ENCODE results near the gene RUNDC1. TPM values are rescaled to one million over a fixed set of nuclear protein-coding genes. Genes with fewer than 3 reads are reported as not detected.
A peak's percentile ranks its signal among the peaks of the same experiment; 100 is the strongest.

Gene RUNDC1
- total RNA-seq, 2 donors from 2014 or later = 26.7 to 28.5 TPM

- under 1% methylated on average over 67 of the region's 67 CpGs for WGBS
- H3K4me3 ChIP-seq = peak overlapping the region; percentile 72 to 93
- intact Hi-C loops (cut with DNase I) = loop anchor here (2.0 kb wide), 1 partner anchor 18 kb away; the partner anchor contains the start of gene RPL27
- H3K27ac ChIP-seq = peak overlapping the region; percentile 88 to 95
- DNase-seq (ENCODE audit: low spot score) = peak; percentile 50
- peaks cover 5% of the 10 kb centered on the region for H3K4me1 ChIP-seq (replicated peaks)
- TF ChIP-seq CTCF (IDR thresholded peaks at IDR 0.05) = peak in 2 of 4 experiments; percentile 37 to 42
- TF ChIP-seq POLR2AphosphoS5 (IDR thresholded peaks at IDR 0.05) = peak; percentile 22
- TF ChIP-seq POLR2A (IDR thresholded peaks at IDR 0.05) = peak; percentile 18
- no peaks in the 10 kb centered on the region for H3K27me3 ChIP-seq (replicated peaks; ENCODE audit: insufficient read depth)
- H3K36me3 ChIP-seq = no peaks in the 10 kb centered on the region
- H3K9me3 ChIP-seq = no peaks in the 10 kb centered on the region
Measured at GRCh38 chr17:42980766-42981397, 517 bp downstream of the RUNDC1 start.

- intact Hi-C loops (cut with DNase I) = no loop called here
- TF ChIP-seq POLR2AphosphoS5 (IDR thresholded peaks at IDR 0.05) = peak; percentile 85
- no peak for TF ChIP-seq POLR2A (IDR thresholded peaks at IDR 0.05)
- TF ChIP-seq CTCF (IDR thresholded peaks at IDR 0.05) = no peak
- H3K9me3 ChIP-seq = no peaks in the 10 kb centered on the region
- H3K36me3 ChIP-seq = no peaks in the 10 kb centered on the region
- no peak overlapping the region for H3K4me3 ChIP-seq
- H3K27me3 ChIP-seq (replicated peaks; ENCODE audit: insufficient read depth) = no peaks in the 10 kb centered on the region
- H3K4me1 ChIP-seq (replicated peaks) = peaks cover 7% of the 10 kb centered on the region
- peak; percentile 53 for DNase-seq (ENCODE audit: low spot score)
- peak overlapping the region; percentile 88 to 95 for H3K27ac ChIP-seq
Measured at GRCh38 chr17:42982266-42982665, 1.9 kb downstream of the RUNDC1 start.

- intact Hi-C loops (cut with DNase I) = no loop called here
- no peak overlapping the region for H3K4me3 ChIP-seq
- no peaks in the 10 kb centered on the region for H3K27me3 ChIP-seq (replicated peaks; ENCODE audit: insufficient read depth)
- peak overlapping the region; percentile 61 to 95 for H3K27ac ChIP-seq
- no peak for DNase-seq (ENCODE audit: low spot score)
- peaks cover 0 to 11% of the 10 kb centered on the region in 2 donors for H3K36me3 ChIP-seq
- TF ChIP-seq POLR2AphosphoS5 (IDR thresholded peaks at IDR 0.05) (no peak), POLR2A (IDR thresholded peaks at IDR 0.05) (no peak), CTCF (IDR thresholded peaks at IDR 0.05) (no peak)
- H3K9me3 ChIP-seq = no peaks in the 10 kb centered on the region
- WGBS = 0% methylated on average over 1 of the region's 1 CpG
- H3K4me1 ChIP-seq (replicated peaks) = peaks cover 16% of the 10 kb centered on the region
Measured at GRCh38 chr17:42985225-42985624, 4.9 kb downstream of the RUNDC1 start.

GRCh38 chr17:42989141-42989540 lies 8.8 kb downstream of the RUNDC1 start:
- no peak for DNase-seq (ENCODE audit: low spot score)
- H3K27me3 ChIP-seq (replicated peaks; ENCODE audit: insufficient read depth) = no peaks in the 10 kb centered on the region
- WGBS = 92% methylated on average over 5 of the region's 5 CpGs
- intact Hi-C loops (cut with DNase I) = no loop called here
- TF ChIP-seq POLR2A (IDR thresholded peaks at IDR 0.05) = no peak
- TF ChIP-seq CTCF (IDR thresholded peaks at IDR 0.05) = no peak
- no peak for TF ChIP-seq POLR2AphosphoS5 (IDR thresholded peaks at IDR 0.05)
- peaks cover 16% of the 10 kb centered on the region for H3K4me1 ChIP-seq (replicated peaks)
- H3K36me3 ChIP-seq = peaks cover 13 to 29% of the 10 kb centered on the region in 2 donors
- H3K4me3 ChIP-seq = no peak overlapping the region
- no peaks in the 10 kb centered on the region for H3K9me3 ChIP-seq
- H3K27ac ChIP-seq = peak overlapping the region; percentile 50 to 95
